IPS DF 19.7 (cell line): ENCODE measurements around the gene AMIGO3.
"Not testable (repeated sequence)": the region's sequence is repeated elsewhere in the genome, so short reads cannot be mapped to it uniquely, and the experiment has no call there.

Experiments used
- DNase-seq: peaks from one replicate; pipeline ENCODE4 v3.0.0-alpha.2; 2013; ENCODE audit warnings: low read depth, low spot score

The AMIGO3 gene

DNA sequence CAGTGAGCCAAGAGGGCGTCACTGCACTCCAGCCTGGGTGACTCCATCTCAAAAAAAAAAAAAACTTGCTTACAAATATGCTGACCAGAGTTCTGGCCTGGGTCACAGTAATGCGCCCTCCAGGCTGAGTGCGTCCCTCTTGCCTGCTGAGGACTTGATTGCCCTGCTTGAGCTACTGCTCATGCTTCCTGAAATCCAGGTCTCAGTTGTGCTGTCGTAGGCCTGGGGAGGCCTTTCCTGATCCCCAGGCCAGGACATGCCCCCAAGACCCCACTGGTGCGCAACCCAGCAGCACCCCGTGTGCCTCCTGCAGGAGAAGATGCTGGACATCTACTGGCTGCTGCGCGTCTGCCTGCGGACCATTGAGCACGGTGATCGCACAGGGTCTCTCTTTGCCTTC, 7.3 kb downstream of the AMIGO3 start:
- DNase-seq = no peak

DNA sequence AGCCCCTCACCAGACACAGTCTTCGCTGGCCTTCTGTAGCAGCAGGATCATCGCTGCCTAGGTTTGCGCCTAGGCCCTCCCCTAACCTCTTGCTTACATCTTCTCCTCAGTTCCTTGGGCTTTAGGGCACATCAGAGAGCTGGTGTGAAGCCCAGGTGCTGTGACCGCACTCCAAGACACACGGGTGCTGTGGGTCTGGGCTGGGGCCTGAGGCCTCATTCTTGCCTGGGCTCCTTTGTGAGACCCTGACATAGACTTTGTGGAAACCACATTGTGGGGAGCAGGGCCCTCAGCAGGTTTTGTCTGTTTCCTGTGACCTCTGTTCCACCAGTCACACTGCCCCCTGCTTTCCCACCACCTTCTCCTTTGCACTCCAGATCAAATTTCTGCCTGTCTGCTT, 8.0 kb downstream of the AMIGO3 start:
- no peak for DNase-seq

DNA sequence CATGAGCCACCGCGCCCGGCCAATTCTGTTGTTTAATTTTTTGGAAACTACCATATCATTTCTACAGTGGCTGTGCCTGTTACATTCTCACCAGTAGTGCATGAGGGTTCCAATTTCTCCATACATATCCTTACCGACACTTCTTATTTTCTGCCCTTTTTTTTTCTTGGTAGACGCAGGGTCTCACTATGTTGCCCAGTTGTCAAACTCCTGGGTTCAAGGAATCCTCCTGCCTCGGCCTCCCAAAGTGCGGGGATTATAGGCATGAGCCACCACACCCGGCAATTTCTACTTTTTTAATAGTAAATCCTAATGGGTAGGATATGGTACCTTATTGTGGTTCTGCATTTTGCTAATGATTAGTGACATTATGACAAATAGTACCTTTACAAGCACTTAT, 9.6 kb downstream of the AMIGO3 start:
- DNase-seq = no peak

DNA sequence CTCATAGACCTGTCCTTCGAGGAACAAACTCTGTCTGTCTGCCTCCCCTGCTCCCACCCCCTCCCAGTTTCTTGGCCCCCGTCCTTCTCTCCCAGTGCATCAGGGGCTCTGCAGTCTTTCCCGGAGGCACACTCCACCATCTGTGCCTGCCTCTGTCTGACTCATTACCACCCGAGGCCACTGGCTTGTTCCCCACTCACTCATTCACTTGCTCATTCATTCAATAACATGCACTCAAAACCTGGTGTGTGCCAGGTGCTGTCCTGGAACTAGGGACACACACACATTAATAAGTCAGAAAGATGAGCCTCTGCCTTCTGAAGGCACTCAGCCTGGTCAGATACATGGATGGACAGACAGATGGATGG, 12.4 kb downstream of the AMIGO3 start:
- no peak for DNase-seq

DNA sequence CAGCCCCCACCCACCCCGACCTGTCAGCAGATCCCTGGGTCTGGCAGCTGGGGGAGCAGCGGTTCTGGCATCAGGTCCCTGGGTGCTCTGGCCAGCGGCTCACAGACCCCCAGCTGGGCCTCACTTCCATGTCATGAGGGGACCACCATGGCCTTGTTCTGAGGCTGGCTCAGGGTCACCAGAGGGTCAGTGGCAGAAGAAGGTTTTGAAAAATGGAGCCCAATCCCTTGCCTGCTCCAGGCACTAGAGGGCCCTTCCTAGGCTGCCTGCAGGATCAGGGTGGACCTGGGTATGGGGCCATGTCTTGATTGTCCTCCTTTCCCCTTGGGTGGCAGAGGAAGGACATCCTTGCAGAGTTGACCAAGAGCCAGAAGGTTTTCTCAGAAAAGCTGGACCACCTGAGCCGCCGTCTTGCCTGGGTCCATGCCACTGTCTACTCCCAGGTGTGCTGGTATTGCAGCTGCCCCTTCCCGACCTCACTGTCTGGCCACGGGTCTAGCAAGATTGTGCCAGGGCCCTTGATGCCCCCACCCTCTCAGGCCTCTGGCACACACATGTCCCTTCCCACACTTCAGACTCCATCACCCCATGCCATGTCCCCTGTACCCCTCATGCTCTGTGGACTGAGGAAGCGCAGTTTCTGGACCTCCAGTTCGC, 12.9 kb downstream of the AMIGO3 start:
- no peak for DNase-seq

DNA sequence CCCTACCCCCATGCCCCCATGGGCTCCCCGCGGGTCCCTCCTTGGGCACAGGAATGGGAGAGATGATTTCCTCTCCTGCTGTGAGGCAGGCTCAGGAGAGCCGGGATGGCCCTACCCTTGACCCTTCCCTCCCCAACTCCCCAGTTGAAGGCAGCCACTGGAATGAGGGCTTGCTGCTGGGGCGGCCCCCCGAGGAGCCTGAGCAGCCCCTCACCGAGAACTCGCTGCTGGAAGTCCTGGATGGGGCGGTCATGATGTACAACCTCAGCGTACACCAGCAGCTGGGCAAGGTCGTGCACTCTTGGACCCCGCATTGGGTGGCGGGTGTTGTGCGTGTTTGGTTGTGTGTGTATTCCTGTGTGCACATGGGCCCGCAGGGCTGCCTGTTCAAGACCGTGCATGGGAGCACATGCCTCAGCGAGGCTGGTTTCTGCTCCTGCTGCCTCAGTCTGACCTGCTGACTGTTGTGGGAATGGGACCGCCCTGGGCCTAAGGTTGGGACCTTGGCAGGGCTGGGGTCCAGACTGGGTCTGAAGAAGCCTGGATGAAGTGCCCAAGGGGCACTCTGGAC, 14.0 kb downstream of the AMIGO3 start:
- DNase-seq = no peak

DNA sequence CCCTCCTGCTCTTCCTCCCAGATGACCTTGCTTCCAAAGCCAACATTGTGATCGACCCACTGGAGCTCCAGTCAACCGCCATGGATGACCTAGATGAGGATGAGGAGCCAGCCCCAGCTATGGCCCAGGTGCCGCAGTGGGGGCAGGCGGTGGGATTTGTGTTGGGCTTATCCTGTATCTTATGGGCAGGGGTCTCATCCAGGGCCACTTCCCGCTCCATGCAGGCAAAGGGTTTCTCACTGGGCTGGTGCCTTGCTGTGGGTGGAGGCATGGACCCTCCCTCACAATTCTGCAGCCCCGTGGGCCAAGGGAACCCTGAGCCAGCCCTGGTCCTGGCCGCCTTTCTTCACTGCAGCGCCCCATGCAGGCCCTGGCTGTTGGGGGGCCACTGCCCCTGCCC, 14.9 kb downstream of the AMIGO3 start:
- DNase-seq = no peak

DNA sequence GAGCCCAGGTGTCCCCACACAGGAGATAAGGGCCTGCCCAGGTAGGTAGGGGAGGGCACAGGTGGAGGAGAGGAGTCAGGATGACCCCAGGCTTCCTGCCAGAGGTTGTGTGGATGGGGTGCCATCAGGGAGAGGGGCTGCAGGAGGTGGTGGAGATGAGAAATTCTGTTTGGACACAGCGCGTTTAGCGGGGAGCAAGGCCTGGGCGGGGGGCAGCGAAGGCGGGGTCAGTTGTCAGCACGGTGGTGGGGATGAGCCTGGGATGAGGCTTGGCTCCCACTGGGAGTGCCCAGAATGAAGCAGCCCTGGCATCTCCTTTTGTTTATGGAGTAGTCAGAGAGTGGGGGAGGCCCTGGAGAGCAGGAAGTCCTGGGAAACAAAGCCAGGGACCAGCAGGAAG, 15.5 kb downstream of the AMIGO3 start:
- DNase-seq = no peak

DNA sequence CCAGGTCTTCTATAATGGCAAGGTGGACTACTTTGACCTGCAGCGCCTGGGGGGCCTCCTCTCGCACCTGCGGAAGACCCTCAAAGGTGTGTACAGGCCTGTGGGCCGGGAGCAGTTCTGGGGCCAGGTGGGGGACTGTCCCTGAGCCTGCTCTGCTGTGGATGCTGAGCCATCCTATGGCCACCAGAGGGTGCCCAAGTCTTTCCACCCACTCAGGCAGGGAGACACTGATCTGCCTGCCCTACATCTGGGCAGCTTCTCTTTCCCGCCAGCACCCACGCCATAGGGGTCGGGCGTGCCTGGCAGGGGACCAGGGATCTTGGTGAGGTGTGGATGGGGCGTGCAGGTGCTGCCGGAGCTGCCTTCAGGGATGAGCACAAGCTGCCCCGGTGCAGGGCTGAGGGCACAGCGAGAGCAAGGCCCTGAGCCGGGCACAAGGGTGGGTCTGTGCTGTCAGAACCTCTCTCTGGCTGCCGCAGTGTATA, 16.0 kb downstream of the AMIGO3 start:
- DNase-seq = no peak

DNA sequence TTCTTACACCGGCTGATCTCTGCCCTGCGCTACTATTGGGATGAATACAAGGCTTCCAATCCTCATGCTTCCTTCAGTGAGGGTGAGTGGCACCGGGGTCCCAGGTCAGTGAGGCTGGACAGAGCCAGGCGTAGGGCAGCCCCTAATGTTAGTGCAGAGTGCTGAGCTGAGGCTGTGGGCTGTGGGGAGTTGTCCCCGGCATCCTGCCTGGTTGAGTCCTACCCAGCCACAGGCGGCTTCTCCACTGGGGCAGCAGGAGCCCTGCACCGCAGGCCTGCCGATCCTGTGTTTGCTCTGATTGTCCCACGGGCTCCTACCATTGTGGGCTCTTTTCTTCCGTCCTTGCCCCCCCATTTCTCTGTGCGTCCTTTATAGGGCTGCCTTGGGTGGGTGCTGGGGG, 16.8 kb downstream of the AMIGO3 start:
- no peak for DNase-seq

DNA sequence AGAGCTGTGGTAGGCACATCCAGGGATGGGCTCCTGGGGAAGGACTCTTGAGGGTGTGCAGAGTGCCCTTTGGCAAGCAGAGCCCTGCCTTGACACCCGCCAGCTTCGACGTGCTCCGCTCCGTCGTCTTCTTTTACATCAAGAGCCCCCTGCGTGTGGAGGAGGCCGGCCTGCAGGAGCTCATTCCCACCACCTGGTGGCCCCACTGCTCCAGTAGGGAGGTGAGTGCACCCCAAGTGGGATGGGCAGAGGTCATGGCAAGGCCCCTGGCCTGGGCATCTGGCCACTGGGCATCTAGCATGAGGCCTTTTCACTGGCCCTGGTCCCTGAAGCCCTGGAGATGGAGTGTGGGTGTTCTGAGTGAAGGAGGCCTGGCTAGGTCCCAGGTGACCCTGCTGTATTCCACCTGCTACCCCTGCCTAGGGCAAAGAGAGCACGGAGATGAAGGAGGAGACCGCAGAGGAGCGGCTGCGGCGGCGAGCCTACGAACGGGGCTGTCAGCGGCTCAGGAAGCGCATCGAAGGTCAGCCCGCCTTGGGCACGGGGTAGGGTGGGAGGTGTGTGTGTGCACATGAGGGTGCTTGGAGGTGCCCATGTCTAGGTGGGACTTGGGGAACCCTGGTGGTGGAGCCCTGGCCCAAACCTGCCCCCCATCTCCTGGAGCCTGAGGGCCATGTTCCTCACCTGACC, 18.0 kb downstream of the AMIGO3 start:
- DNase-seq = no peak

DNA sequence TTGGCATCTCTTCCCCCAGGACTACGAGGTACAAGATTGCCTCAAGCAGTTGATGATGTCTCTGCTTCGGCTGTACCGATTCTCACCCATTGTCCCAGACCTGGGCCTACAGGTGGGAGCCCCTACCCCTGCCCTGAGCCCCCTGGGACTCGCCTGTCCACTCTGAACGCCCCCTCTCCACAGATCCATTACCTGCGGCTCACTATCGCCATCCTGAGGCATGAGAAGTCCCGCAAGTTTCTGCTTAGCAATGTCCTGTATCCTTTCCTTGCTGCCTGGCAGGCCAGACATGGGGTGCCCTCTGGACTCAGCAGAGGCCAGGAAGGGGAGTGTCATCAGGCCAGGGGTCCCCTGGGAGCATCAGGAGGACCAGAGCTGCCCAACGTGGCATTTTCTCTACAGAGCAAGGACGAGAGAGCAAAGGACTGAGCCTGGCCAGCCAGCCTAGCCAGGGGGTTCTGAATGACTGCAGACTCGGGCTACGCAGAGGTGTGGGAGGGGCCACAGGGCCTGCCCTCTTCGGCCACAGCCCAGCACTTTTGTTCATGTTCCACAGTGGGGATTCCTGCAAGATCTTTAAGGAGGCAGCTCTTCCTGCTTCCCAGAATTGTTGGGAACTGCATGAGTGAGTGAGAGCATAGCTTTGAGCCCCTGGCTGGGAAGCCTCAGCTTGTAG, 18.9 kb downstream of the AMIGO3 start:
- no peak for DNase-seq

DNA sequence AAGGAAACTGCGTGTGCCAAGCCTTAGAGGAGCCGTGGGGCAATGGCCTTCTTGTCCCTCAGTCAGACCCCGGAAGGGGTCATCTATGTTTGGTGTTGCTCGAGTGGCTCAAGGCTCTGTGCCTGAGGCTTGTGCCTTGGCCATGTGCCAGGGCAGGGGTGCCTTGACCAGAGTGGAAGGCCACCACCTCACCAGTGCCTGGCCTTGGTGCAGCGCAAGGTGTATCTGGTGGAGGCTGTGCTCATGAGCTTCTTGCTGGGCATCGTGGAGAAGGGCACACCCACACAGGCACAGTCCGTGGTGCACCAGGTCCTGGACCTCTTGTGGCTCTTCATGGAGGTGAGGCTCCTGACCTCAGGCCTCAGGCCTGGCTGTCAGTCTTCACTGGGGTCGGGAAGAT, 19.5 kb downstream of the AMIGO3 start:
- DNase-seq = no peak

DNA sequence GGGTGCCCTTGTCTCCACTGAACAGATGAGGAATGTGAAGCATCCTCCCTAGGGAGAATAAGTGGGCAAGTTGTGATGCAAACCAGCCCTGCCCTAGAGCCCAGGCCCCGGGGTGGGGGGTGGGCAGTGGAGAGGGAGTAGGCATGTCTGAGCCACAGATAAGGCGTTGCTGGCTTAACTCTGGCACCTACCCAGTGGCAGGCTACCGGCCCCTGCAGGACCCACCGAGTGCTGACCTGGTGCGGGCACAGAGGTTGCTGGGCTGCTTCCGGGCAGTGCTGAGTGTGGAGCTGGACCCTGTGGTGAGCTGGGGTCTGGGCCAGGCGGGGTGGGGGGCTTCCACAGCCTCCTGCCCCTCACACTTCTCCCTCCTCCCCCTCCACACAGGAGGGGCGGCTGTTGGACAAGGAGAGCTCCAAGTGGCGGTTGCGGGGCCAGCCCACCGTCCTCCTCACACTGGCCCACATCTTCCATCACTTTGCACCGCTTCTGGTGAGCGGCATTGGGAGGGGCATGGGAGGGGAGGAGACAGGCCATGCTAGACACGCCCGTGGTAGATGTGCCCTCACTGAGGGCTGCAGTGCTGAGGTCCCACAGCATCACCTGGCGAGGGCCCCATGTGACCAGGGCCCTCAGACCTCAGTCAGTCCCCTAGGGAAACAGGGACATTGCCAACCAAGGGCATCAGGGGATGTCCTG, 20.1 kb downstream of the AMIGO3 start:
- no peak for DNase-seq

DNA sequence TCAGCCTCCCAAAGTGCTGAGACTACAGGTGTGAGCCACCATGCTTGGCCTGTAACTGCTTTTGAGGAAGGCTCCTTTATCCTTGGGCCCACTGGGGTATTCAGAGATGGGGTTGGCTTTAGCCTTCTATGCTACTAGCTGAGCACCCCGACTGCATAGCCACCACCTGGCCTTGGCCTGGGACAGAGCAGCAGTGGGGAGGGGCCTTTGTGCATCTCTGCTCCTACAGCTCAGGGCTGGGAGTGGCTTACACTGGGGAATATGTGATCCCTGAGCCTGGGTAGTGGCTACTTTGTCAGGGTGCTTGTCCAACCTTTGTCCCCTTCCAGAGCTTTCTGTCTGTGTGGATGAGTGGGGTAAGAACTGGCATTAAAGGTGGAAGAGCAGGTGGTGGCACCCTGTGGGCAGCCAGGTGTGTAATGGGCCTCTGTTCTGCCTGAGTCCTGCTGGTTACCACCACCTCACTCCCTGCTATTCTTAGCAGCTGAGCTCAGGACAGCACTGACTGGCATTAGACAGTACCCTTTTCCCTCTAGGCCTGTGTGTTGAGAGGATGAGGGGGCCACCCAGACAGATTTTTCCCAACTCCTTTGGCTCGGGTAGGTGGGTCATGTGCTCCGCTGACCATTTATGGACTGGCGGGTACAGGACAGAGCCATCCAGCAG, 24.0 kb downstream of the AMIGO3 start:
- not testable (repeated sequence) for DNase-seq

DNA sequence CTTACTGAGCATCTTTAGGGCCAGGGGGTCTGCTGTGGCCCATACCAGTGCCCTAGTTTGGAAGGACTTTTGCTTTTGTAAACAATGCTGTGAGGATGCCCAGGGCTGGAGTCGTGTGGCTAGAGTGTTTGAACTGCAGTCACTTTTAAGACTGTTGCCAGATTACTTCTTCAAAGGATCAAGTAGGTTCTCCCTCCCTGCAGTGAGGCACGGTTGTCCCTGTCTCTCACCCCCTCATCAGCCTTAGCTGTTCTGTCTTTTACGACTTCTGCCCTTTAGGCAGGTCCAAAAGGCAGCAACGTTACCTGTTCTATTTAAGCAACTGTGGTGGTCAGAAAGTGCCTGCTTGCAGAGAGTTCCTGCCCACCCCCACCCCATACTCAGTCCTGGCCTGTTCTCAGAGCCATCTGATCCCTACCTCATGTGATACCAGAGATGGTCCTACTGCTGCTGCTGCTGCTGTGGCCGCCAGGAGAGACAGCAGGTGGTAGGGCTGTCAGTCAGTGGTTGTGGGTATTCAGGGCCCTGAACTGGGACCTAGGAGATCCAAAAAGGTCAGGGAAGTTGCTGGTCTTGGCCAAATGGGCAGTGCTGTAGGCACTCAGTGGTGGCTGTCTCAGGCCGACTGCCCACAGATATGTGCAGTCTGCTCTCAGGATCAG, 24.9 kb downstream of the AMIGO3 start:
- not testable (repeated sequence) for DNase-seq

DNA sequence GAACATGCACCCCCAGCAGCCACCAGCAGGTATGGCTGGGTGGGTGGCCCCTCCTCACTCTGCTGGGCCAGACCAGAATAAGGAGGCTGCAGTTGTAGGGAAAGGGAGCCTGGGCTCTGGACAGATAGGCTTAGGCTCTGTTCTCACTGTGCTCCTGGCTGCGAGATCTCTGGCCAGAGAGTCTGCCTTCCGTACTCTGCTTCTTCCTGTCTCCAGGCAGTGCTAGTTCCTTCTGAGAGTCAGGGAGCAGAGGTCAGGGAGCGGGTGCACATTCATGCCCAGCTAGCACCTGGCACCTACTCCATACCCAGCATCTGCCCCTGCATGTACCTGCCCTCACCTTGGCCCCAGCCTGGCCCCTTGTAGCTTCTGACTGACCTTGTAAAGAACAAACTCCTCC, 28.0 kb downstream of the AMIGO3 start:
- not testable (repeated sequence) for DNase-seq

DNA sequence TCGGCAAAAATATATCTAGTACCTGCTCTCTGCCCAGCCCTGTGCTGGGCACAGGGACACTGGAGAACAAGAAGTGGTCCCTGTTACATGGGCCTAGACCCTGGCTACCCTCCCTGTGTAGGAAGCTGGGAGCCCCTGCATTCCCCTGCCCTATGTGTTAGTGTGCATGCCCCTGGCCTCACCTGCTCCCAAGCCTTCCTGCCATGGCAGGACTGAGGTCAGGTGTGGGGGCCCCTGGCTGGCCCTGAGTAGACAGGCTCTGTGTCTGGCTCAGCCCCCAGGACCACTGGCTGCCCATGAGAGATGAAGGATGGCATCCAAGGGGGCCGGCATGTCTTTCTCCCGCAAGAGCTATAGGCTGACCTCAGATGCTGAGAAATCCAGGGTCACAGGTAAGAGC, 28.6 kb downstream of the AMIGO3 start:
- DNase-seq = not testable (repeated sequence)

DNA sequence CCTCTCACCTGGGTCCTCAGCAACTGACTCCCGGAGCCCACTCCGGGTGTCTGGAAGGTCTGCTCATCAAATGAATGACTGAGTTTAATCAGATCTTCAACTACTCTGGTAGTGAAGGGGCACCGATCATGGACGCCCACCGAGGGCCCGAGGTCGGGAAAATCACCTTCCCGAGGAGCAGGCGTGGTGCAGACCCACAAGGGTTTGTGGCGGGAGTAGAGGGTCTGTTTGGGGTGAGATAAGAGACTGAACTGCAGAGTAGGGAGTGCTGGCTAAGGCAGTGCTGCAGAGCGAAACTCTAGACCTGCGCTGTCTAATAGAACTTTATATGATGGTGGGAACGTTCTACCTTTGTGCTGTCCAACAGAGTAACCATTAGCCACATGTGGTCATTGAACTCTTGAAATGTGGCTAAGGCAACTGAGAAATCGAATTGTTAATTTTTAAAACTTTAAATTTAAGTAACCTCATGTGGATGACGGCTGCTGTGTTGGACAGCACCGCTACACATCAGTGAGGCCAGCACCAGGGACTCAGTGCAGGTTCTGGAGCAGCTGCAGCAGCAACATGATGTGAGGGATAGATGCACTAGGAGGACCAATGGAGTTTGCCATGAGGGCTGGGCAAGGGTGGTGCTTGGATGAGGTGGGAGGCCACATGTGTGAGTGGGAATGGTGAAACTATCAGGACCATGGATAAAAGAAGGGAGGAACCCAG, 29.4 kb downstream of the AMIGO3 start:
- not testable (repeated sequence) for DNase-seq
